CD14-positive monocyte (primary cell): ENCODE results near the gene MEF2B. TPM values are rescaled to one million over a fixed set of nuclear protein-coding genes. Genes with fewer than 3 reads are reported as not detected.
A peak's percentile ranks its signal among the peaks of the same experiment; 100 is the strongest.

Experiments used
- DNase-seq, 3 donors: peaks; one replicate each; pipeline ENCODE4 v3.0.0-alpha.2; 2011 to 2022
- H2AFZ ChIP-seq: 2 replicates; pipeline ENCODE4 v1.6.0; 2012; ENCODE audit warnings: mild to moderate bottlenecking, low read depth, low read length, inconsistent platforms; ENCODE audit not compliant: insufficient read depth, poor library complexity, severe bottlenecking
- H3K27ac ChIP-seq, 2 donors: 1 replicate in 1 of 2; 2 replicates in 1 of 2; pipeline ENCODE4 v1.5.1; 2012 to 2013; ENCODE audit warnings: low read length in 2 of 2, control low read depth in 1 of 2, inconsistent platforms in 1 of 2, low read depth in 1 of 2, mild to moderate bottlenecking in 1 of 2
- H3K27me3 ChIP-seq, 2 donors: one replicate each; pipeline versions ENCODE4 v1.6.0 to v1.6.1; 2011 to 2013; ENCODE audit warnings: low read length in 2 of 2; ENCODE audit not compliant: control insufficient read depth in 2 of 2, insufficient read depth in 2 of 2
- H3K36me3 ChIP-seq, 2 donors: replicated peaks in 1 of 2; 1 replicate in 1 of 2; 2 replicates in 1 of 2; pipeline versions ENCODE4 v1.5.1 to v1.6.1; 2012 to 2013; ENCODE audit warnings: low read length in 2 of 2, control low read depth in 1 of 2, inconsistent platforms in 1 of 2, mild to moderate bottlenecking in 1 of 2; ENCODE audit not compliant: insufficient read depth in 2 of 2, control insufficient read depth in 1 of 2
- H3K4me1 ChIP-seq, 2 donors: 1 replicate in 1 of 2; 2 replicates in 1 of 2; pipeline versions ENCODE4 v1.5.1 to v1.6.1; 2012 to 2013; ENCODE audit warnings: low read length in 2 of 2, control low read depth in 1 of 2, inconsistent platforms in 1 of 2, mild to moderate bottlenecking in 1 of 2, moderate library complexity in 1 of 2; ENCODE audit not compliant: insufficient read depth in 2 of 2, control insufficient read depth in 1 of 2
- H3K4me2 ChIP-seq: replicated peaks from 2 replicates; pipeline ENCODE3; 2012; ENCODE audit warnings: low read length, moderate library complexity, mild to moderate bottlenecking; ENCODE audit not compliant: poor library complexity, severe bottlenecking; ENCODE audit errors: extremely low read depth
- H3K4me3 ChIP-seq, 3 experiments: fragments of 200-600 bp in 1 of 3; sonication (generic) in 1 of 3; replicated peaks in 1 of 3; 1 replicate in 2 of 3; 2 replicates in 1 of 3; pipeline ENCODE4 v1.5.1; 2011 to 2013; ENCODE audit warnings: low read length in 3 of 3, mild to moderate bottlenecking in 3 of 3, control low read depth in 2 of 3, low read depth in 2 of 3, inconsistent platforms in 1 of 3, moderate library complexity in 1 of 3
- H3K79me2 ChIP-seq: 2 replicates; pipeline ENCODE4 v1.6.0; 2012; ENCODE audit warnings: mild to moderate bottlenecking, control low read depth, inconsistent platforms, low read length, moderate library complexity; ENCODE audit not compliant: insufficient read depth
- H3K9ac ChIP-seq: 2 replicates; pipeline ENCODE4 v1.6.0; 2017; ENCODE audit warnings: low read length, mild to moderate bottlenecking; ENCODE audit not compliant: insufficient read depth, poor library complexity, severe bottlenecking
- H3K9me3 ChIP-seq, 2 donors: replicated peaks in 1 of 2; 1 replicate in 1 of 2; 2 replicates in 1 of 2; pipeline versions ENCODE4 v1.5.1 to v1.6.1; 2012 to 2013; ENCODE audit warnings: low read length in 2 of 2, control low read depth in 1 of 2; ENCODE audit not compliant: control insufficient read depth in 1 of 2, insufficient read depth in 1 of 2
- H4K20me1 ChIP-seq: 2 replicates; pipeline ENCODE4 v1.6.0; 2012; ENCODE audit warnings: mild to moderate bottlenecking, low read length, control low read depth, moderate library complexity; ENCODE audit not compliant: insufficient read depth
- H3K27ac Mint-ChIP-seq, 7 donors: one replicate each; pipeline ENCODE4 v1.8.0; 2020; ENCODE audit warnings: mild to moderate bottlenecking in 7 of 7, mixed read lengths in 7 of 7, moderate library complexity in 6 of 7, inconsistent platforms in 2 of 7
- H3K27me3 Mint-ChIP-seq, 3 donors: one replicate each; pipeline ENCODE4 v1.8.0; 2021 to 2022; ENCODE audit warnings: low read depth in 3 of 3, mild to moderate bottlenecking in 3 of 3, mixed read lengths in 3 of 3, moderate library complexity in 3 of 3, inconsistent platforms in 1 of 3
- H3K36me3 Mint-ChIP-seq, 2 donors: one replicate each; pipeline ENCODE4 v1.8.0; 2020; ENCODE audit warnings: mixed read lengths in 2 of 2, inconsistent platforms in 1 of 2, mild to moderate bottlenecking in 1 of 2
- H3K4me1 Mint-ChIP-seq: one replicate; pipeline ENCODE4 v1.8.0; 2020; ENCODE audit warnings: mild to moderate bottlenecking, mixed read lengths
- H3K4me3 Mint-ChIP-seq, 2 donors: one replicate each; pipeline ENCODE4 v1.8.0; 2020; ENCODE audit warnings: mild to moderate bottlenecking in 2 of 2, mixed read lengths in 2 of 2, moderate library complexity in 1 of 2
- H3K9me3 Mint-ChIP-seq, 7 donors: one replicate each; pipeline ENCODE4 v1.8.0; 2020 to 2022; ENCODE audit warnings: mixed read lengths in 7 of 7, mild to moderate bottlenecking in 6 of 7, moderate library complexity in 6 of 7, inconsistent platforms in 2 of 7
- WGBS: methylation state at CpG from one replicate; pipeline ENCODE4 v1.1.5; 2013; ENCODE audit warnings: missing lambda C conversion rate; ENCODE audit not compliant: insufficient coverage; 5-methylcytosine and 5-hydroxymethylcytosine counted together
- intact Hi-C, 2 donors: fragments of 100-400 bp; cut with micrococcal nuclease; formaldehyde crosslinking; loops; one replicate each; pipeline versions ENCODE4 v1.15.0 to v1.15.1; 2023
- polyA plus RNA-seq, 3 donors: library from polyadenylated mRNA; depleted of rRNA in 1 of 3; unstranded in 2 of 3; stranded (reverse) in 1 of 3; fragments of 300-500 nt in 2 of 3; fragments of >200 nt in 1 of 3; fragmentation: Illumina TruSeq in 2 of 3; gene quantifications; 1 replicate in 2 of 3; 2 replicates in 1 of 3; pipeline ENCODE4 v1.2.3, GENCODE V29; 2012 to 2021
- TF ChIP-seq, protein P1 (sequence below): fragments of 200-600 bp; IDR thresholded peaks from one replicate; pipeline ENCODE4 v1.8.0; 2022; ENCODE audit warnings: antibody characterized with exemption, mild to moderate bottlenecking

Gene MEF2B
- polyA plus RNA-seq, 3 donors = 0.15 to 1.8 (median 0.30) TPM

DNA sequence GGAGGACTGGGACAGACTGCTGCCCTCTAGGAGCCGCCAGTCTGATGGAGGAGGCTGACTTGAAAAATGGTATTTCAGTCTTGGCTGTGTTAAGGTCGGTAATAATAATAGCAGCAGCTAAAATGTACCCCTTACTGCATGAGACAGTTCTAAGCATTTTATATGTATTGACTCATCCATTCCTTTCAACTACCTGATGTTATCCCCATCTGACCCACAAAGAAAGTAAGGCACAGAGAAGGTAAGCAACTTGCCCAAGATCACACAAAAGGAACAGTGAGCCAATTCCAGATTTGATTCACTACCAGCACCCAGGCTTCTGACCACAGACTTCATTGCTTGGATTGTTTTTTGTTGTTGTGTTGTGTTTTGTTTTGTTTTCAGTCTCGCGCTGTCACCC lies 45.7 kb upstream of the MEF2B start:
- DNase-seq = no peak
- Histone ChIP-seq H3K4me1 (no peaks in the 10 kb centered on the region), H3K4me2 (no peak overlapping the region), H2AFZ (no peak overlapping the region), H4K20me1 (no peaks in the 10 kb centered on the region), H3K9me3 (peaks cover 2 to 4% of the 10 kb centered on the region in 2 donors), H3K79me2 (no peaks in the 10 kb centered on the region), H3K27me3 (peaks cover 5 to 36% of the 10 kb centered on the region in 2 donors), H3K9ac (no peak overlapping the region), H3K4me3 (no peak overlapping the region), H3K27ac (no peak overlapping the region), H3K36me3 (no peaks in the 10 kb centered on the region)
- Mint-ChIP-seq H3K27ac (no peak overlapping the region), H3K36me3 (no peaks in the 10 kb centered on the region), H3K4me3 (no peak overlapping the region), H3K4me1 (no peaks in the 10 kb centered on the region), H3K27me3 (peaks cover 45 to 61% (median 49%) of the 10 kb centered on the region in 3 donors), H3K9me3 (peaks cover 0 to 10% (median 5%) of the 10 kb centered on the region in 7 donors)
- intact Hi-C loops = no loop called here
- WGBS = no CpG with 5 or more reads among the region's 4 CpGs
- TF ChIP-seq, protein P1, sequence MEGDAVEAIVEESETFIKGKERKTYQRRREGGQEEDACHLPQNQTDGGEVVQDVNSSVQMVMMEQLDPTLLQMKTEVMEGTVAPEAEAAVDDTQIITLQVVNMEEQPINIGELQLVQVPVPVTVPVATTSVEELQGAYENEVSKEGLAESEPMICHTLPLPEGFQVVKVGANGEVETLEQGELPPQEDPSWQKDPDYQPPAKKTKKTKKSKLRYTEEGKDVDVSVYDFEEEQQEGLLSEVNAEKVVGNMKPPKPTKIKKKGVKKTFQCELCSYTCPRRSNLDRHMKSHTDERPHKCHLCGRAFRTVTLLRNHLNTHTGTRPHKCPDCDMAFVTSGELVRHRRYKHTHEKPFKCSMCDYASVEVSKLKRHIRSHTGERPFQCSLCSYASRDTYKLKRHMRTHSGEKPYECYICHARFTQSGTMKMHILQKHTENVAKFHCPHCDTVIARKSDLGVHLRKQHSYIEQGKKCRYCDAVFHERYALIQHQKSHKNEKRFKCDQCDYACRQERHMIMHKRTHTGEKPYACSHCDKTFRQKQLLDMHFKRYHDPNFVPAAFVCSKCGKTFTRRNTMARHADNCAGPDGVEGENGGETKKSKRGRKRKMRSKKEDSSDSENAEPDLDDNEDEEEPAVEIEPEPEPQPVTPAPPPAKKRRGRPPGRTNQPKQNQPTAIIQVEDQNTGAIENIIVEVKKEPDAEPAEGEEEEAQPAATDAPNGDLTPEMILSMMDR = no peak

DNA sequence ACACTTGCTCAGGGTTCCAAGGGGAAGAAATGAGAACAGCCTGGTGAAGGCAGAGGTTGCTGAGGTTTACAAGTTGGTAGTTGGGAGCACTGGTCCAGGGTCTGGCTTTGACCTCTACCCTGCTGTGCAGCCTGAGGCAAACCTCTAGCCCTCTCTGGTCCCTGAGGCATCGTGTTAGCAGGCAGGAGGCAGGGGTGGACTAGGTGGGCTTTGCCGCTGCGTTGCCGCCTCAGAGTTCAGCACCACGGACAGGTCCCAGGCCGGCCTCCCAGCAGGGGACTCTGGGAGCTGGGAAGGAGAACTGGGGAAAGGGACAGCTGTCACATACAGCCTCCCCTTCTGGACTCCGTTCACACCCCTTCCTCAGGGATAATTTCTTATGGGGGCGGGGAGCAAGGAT lies 44.8 kb upstream of the MEF2B start:
- no peak overlapping the region for H3K4me3 ChIP-seq
- no peaks in the 10 kb centered on the region for H3K79me2 ChIP-seq
- Mint-ChIP-seq H3K27ac (peak overlapping the region in 1 of 7 donors; percentile 55), H3K27me3 (peaks cover 46 to 68% (median 55%) of the 10 kb centered on the region in 3 donors), H3K4me1 (no peaks in the 10 kb centered on the region), H3K36me3 (no peaks in the 10 kb centered on the region), H3K4me3 (peak overlapping the region in 1 of 2 donors; percentile 61), H3K9me3 (peaks cover 0 to 10% (median 5%) of the 10 kb centered on the region in 7 donors)
- DNase-seq = no peak
- TF ChIP-seq, protein P1 = no peak
- no peak overlapping the region for H3K27ac ChIP-seq
- intact Hi-C loops = no loop called here
- no peaks in the 10 kb centered on the region for H4K20me1 ChIP-seq
- H3K36me3 ChIP-seq = no peaks in the 10 kb centered on the region
- H3K9ac ChIP-seq = no peak overlapping the region
- 0% methylated on average over 4 of the region's 8 CpGs for WGBS
- H3K27me3 ChIP-seq = peaks cover 5 to 36% of the 10 kb centered on the region in 2 donors
- H2AFZ ChIP-seq = no peak overlapping the region
- H3K4me1 ChIP-seq = no peaks in the 10 kb centered on the region
- peaks cover 2 to 4% of the 10 kb centered on the region in 2 donors for H3K9me3 ChIP-seq
- H3K4me2 ChIP-seq = no peak overlapping the region
